AG09309 (cell line): Measurements from ENCODE around the gene CACNA1S.

Experiments used
- DNase-seq: peaks from one replicate; pipeline ENCODE4 v3.0.0-alpha.2; 2010; ENCODE audit warnings: low read depth
- H3K4me3 ChIP-seq: 2 replicates; pipeline ENCODE4 v1.5.1; 2011; ENCODE audit warnings: mild to moderate bottlenecking, low read depth, low read length, moderate library complexity; ENCODE audit not compliant: control insufficient read depth
- TF ChIP-seq, protein P1 (sequence below): IDR thresholded peaks from 2 replicates; pipeline ENCODE4 v1.5.1; 2011; ENCODE audit warnings: mild to moderate bottlenecking, low read depth, low read length, inconsistent platforms; ENCODE audit not compliant: insufficient read depth, control insufficient read depth; ENCODE audit errors: missing control alignments

CACNA1S gene

DNA sequence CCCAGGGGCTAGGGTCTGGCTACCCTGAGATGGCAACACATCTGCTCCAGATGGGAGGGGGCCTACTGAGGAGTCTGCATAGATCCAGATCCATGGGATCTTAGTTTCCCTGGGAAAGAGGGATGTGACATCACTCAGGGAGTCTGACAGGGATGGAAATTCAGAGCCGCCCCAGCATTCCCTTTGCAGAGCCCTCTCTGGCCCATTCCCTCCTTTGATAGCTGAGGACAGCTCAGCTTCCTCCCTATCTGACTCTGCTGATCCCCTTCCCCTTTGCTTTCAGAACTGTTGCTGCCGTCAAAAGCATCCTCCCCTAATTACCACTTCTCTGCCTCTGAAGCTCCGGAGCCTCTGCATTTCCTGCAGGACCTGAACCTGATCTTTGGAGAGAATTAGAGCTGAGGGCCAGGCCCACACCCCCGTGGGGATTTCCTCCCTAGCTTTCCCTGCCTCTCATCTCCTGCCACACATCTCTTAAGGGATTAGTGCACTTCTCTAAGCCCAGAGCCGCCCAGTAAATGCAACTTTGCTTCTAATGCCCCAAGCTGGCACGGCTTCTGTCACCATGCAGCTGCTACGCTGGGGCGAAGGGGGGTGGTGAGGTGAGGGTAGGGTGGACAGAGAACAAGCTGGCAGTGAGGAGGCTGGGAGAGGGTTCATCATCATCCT, 24.3 kb upstream of the CACNA1S start:
- no peak for DNase-seq
- no peak overlapping the region for H3K4me3 ChIP-seq
- TF ChIP-seq, protein P1, sequence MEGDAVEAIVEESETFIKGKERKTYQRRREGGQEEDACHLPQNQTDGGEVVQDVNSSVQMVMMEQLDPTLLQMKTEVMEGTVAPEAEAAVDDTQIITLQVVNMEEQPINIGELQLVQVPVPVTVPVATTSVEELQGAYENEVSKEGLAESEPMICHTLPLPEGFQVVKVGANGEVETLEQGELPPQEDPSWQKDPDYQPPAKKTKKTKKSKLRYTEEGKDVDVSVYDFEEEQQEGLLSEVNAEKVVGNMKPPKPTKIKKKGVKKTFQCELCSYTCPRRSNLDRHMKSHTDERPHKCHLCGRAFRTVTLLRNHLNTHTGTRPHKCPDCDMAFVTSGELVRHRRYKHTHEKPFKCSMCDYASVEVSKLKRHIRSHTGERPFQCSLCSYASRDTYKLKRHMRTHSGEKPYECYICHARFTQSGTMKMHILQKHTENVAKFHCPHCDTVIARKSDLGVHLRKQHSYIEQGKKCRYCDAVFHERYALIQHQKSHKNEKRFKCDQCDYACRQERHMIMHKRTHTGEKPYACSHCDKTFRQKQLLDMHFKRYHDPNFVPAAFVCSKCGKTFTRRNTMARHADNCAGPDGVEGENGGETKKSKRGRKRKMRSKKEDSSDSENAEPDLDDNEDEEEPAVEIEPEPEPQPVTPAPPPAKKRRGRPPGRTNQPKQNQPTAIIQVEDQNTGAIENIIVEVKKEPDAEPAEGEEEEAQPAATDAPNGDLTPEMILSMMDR = no peak

DNA sequence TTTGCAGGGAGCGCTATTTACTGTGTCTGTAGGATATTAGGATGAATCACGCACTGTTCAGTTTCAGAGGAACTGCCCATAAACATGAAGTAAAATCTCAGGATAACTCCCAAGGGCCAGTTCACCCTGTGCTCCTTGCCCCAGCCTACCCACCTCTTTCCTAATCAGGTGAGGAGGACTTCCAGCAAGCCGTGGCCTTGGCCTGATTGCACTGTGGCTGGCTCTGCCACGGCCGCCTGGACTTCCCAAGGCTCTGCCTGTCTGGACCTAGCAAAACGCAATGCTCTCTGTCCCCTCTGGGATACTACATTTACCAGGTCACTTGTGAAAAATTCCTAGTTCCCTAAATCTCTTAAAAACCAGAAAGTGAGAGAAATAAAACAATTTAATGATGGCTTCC, 22.2 kb upstream of the CACNA1S start:
- no peak overlapping the region for H3K4me3 ChIP-seq
- DNase-seq = no peak
- TF ChIP-seq, protein P1 = no peak

DNA sequence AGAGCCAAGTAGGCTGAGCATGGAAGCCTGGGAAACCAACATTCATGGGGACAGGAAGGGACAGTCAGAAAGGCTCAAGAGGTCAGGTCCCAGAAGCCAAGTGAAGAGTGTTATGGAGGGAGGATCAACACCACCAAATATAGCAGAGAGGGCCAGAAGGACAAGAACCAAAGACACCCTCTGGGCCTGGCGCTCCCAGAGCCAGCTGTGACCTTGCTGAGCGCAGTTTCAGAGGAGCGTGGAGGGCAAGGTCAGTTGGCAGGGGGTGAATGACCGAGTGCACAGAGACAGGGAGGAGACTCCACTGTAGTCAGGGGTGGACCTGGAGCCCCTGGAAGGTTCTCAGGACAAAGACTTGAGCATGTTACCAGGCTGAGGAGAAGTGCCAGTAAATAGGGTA, 19.2 kb upstream of the CACNA1S start:
- H3K4me3 ChIP-seq = no peak overlapping the region
- TF ChIP-seq, protein P1 = no peak
- DNase-seq = no peak

DNA sequence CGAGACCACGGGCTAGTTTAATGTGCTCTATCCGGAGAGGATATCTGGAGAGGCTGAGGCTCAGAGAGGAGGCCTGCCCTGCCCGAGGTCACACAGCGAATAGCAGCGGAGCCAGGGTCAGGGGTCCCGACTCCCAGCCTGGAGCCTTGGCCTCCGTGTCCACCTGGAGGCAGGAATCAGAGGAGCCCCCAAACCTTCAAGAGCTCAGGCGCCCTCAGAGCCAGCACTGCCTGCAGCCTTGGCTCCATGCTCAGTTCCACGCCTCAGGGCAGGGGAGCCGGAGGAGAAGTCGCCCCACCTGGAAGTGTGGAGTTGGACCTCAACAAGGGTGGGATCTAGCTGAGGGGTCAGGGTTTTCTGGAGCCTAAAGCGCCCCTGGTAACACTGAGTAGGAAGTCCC, 16.7 kb upstream of the CACNA1S start:
- no peak overlapping the region for H3K4me3 ChIP-seq
- TF ChIP-seq, protein P1 = no peak
- no peak for DNase-seq

DNA sequence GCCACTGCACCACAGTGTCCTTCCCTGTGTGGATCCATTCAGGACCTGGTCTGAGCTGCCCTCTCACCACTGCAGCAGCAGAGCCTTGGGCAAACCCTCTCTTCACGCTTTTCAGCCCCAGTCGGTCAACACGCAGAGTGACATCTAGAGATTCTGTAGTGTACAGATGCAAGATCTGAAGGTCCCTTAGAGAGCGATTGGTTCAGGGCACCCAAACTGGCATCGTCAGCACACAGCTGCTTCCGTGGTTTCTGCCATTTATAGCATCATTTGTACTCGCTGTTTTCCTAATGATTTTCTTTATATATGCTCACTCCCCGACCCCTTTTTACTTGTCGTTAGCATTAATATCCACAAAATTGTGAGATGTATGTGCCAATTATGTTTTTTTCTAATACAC, 16.2 kb upstream of the CACNA1S start:
- no peak overlapping the region for H3K4me3 ChIP-seq
- TF ChIP-seq, protein P1 = no peak
- DNase-seq = no peak

DNA sequence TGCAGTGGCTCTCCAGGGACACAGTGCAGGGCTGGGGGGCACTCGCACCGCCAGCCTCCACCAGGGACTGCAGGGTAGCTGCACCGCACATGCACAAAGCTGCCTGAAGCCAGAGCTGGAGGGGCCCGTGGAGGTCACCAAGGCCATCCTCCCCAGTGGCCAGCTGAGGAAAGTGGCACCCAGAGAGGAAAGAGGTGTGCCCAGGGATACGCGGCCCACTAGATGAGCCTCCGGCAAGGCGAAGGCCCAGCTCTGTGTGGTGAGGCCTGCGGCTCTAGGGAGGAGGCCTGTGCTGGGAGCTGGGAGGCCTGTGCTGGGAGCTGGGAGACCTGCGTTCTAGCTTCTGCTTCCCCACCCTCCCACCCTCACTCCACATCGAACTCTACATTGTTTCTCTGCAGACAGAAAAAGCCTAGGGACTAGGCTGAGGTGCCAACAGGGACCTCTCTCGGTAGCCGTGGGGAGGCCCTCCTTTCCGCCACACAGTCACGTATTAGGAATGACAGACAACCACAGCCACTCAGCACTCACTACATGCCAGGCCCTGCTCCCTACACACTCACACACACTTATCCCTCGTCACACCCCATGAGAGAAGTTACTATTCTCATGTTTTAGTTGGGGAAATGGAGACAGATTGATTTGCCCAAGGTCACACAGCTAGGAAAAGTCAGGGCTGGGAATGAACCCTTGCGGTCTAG, 15.7 kb upstream of the CACNA1S start:
- DNase-seq = no peak
- H3K4me3 ChIP-seq = no peak overlapping the region
- TF ChIP-seq, protein P1 = no peak
